ENCODE data around the gene NEK2. TPM values are rescaled to one million over a fixed set of nuclear protein-coding genes. Genes with fewer than 3 reads are reported as not detected.
"Not testable (repeated sequence)": the region's sequence is repeated elsewhere in the genome, so short reads cannot be mapped to it uniquely, and the experiment has no call there.

Gene NEK2
- total RNA-seq, 3 donors from 2014 or later (not counting 1 experiment from before 2014, with no cell fraction given): 0.78 to 1.0 (median 0.99) TPM

- intact Hi-C loops (cut with micrococcal nuclease): no loop called here
- no peak for TF ChIP-seq CTCF (IDR thresholded peaks at IDR 0.05)
- ATAC-seq (no peak), DNase-seq (no peak)
- H3K9me3 ChIP-seq (ENCODE audit: control insufficient read depth, insufficient read depth, low read length): no peaks in the 10 kb centered on the region
- H3K4me1 ChIP-seq (ENCODE audit: control insufficient read depth, insufficient read depth, low read length): peaks cover 14% of the 10 kb centered on the region
- peaks cover 6 to 8% of the 10 kb centered on the region in 2 donors for H3K4me1 Mint-ChIP-seq
- no peaks in the 10 kb centered on the region for H3K36me3 ChIP-seq (ENCODE audit: control insufficient read depth, insufficient read depth, low read length)
- no peaks in the 10 kb centered on the region for H3K36me3 Mint-ChIP-seq
- no peaks in the 10 kb centered on the region for H3K9me3 Mint-ChIP-seq
- H3K4me3 Mint-ChIP-seq: no peak overlapping the region
- no peak overlapping the region for H3K27ac ChIP-seq (ENCODE audit: low read length)
- no peak overlapping the region for H3K27ac Mint-ChIP-seq
- no peaks in the 10 kb centered on the region for H3K27me3 ChIP-seq (ENCODE audit: control insufficient read depth, insufficient read depth, low read length)
- WGBS (ENCODE audit: insufficient coverage): 60% methylated on average over 1 of the region's 3 CpGs
- no peak overlapping the region for H3K4me3 ChIP-seq (ENCODE audit: low read length)
- peaks cover 9 to 10% of the 10 kb centered on the region in 2 donors for H3K27me3 Mint-ChIP-seq (ENCODE audit: low read depth in 2 of 2)
Measured at GRCh38 chr1:211637066-211637465, 38.4 kb downstream of the NEK2 start.

GRCh38 chr1:211636575-211637029, 38.8 kb downstream of the NEK2 start:
- ATAC-seq; H3K27ac ChIP-seq (ENCODE audit: low read length); H3K27me3 Mint-ChIP-seq (ENCODE audit: low read depth in 2 of 2); H3K36me3 Mint-ChIP-seq; H3K36me3 ChIP-seq (ENCODE audit: control insufficient read depth, insufficient read depth, low read length); H3K9me3 ChIP-seq (ENCODE audit: control insufficient read depth, insufficient read depth, low read length); DNase-seq; H3K27me3 ChIP-seq (ENCODE audit: control insufficient read depth, insufficient read depth, low read length); H3K4me3 ChIP-seq (ENCODE audit: low read length); H3K9me3 Mint-ChIP-seq; H3K27ac Mint-ChIP-seq; intact Hi-C loops (cut with micrococcal nuclease); H3K4me3 Mint-ChIP-seq: not testable (repeated sequence)
- H3K4me1 ChIP-seq (ENCODE audit: control insufficient read depth, insufficient read depth, low read length): peaks cover 15% of the 10 kb centered on the region
- 93% methylated on average over 8 of the region's 9 CpGs for WGBS (ENCODE audit: insufficient coverage)
- H3K4me1 Mint-ChIP-seq: peaks cover 11 to 12% of the 10 kb centered on the region in 2 donors

GRCh38 chr1:211635597-211636205, 39.7 kb downstream of the NEK2 start:
- Mint-ChIP-seq H3K4me3 (no peak overlapping the region), H3K9me3 (no peaks in the 10 kb centered on the region), H3K36me3 (no peaks in the 10 kb centered on the region), H3K27me3 (ENCODE audit: low read depth in 2 of 2) (peaks cover under 1 to 7% of the 10 kb centered on the region in 2 donors), H3K27ac (no peak overlapping the region), H3K4me1 (peaks cover 11 to 12% of the 10 kb centered on the region in 2 donors)
- peaks cover 15% of the 10 kb centered on the region for H3K4me1 ChIP-seq (ENCODE audit: control insufficient read depth, insufficient read depth, low read length)
- H3K4me3 ChIP-seq (ENCODE audit: low read length): no peak overlapping the region
- no peaks in the 10 kb centered on the region for H3K27me3 ChIP-seq (ENCODE audit: control insufficient read depth, insufficient read depth, low read length)
- WGBS (ENCODE audit: insufficient coverage): 89% methylated on average over 9 of the region's 9 CpGs
- ATAC-seq: no peak
- TF ChIP-seq CTCF (IDR thresholded peaks at IDR 0.05): no peak
- intact Hi-C loops (cut with micrococcal nuclease): no loop called here
- H3K36me3 ChIP-seq (ENCODE audit: control insufficient read depth, insufficient read depth, low read length): no peaks in the 10 kb centered on the region
- DNase-seq: no peak
- no peaks in the 10 kb centered on the region for H3K9me3 ChIP-seq (ENCODE audit: control insufficient read depth, insufficient read depth, low read length)
- H3K27ac ChIP-seq (ENCODE audit: low read length): no peak overlapping the region

- no peak overlapping the region for H3K27ac ChIP-seq (ENCODE audit: low read length)
- H3K4me1 ChIP-seq (ENCODE audit: control insufficient read depth, insufficient read depth, low read length): peaks cover 15% of the 10 kb centered on the region
- WGBS (ENCODE audit: insufficient coverage): 94% methylated on average over 4 of the region's 4 CpGs
- no peak overlapping the region for H3K4me3 ChIP-seq (ENCODE audit: low read length)
- H3K9me3 Mint-ChIP-seq: no peaks in the 10 kb centered on the region
- H3K27me3 Mint-ChIP-seq (ENCODE audit: low read depth in 2 of 2): peaks cover 0 to 7% of the 10 kb centered on the region in 2 donors
- no peak for TF ChIP-seq CTCF (IDR thresholded peaks at IDR 0.05)
- ATAC-seq (no peak), DNase-seq (no peak)
- peaks cover 11 to 12% of the 10 kb centered on the region in 2 donors for H3K4me1 Mint-ChIP-seq
- intact Hi-C loops (cut with micrococcal nuclease): no loop called here
- no peak overlapping the region for H3K4me3 Mint-ChIP-seq
- H3K36me3 ChIP-seq (ENCODE audit: control insufficient read depth, insufficient read depth, low read length): no peaks in the 10 kb centered on the region
- H3K36me3 Mint-ChIP-seq: no peaks in the 10 kb centered on the region
- no peaks in the 10 kb centered on the region for H3K27me3 ChIP-seq (ENCODE audit: control insufficient read depth, insufficient read depth, low read length)
- H3K27ac Mint-ChIP-seq: no peak overlapping the region
- H3K9me3 ChIP-seq (ENCODE audit: control insufficient read depth, insufficient read depth, low read length): no peaks in the 10 kb centered on the region
Measured at GRCh38 chr1:211634931-211635330, 40.5 kb downstream of the NEK2 start.
